HG02943 (cell line): ENCODE measurements around the gene COG5.
"Not testable (repeated sequence)": the region's sequence is repeated elsewhere in the genome, so short reads cannot be mapped to it uniquely, and the experiment has no call there.

Source experiments
- ATAC-seq: cut with Tn5 transposase; IDR thresholded peaks from one replicate; pipeline ENCODE4 v1.9.1; 2021; ENCODE audit warnings: mild to moderate bottlenecking, low read depth, moderate library complexity; ENCODE audit not compliant: unreplicated experiment

Gene COG5

DNA sequence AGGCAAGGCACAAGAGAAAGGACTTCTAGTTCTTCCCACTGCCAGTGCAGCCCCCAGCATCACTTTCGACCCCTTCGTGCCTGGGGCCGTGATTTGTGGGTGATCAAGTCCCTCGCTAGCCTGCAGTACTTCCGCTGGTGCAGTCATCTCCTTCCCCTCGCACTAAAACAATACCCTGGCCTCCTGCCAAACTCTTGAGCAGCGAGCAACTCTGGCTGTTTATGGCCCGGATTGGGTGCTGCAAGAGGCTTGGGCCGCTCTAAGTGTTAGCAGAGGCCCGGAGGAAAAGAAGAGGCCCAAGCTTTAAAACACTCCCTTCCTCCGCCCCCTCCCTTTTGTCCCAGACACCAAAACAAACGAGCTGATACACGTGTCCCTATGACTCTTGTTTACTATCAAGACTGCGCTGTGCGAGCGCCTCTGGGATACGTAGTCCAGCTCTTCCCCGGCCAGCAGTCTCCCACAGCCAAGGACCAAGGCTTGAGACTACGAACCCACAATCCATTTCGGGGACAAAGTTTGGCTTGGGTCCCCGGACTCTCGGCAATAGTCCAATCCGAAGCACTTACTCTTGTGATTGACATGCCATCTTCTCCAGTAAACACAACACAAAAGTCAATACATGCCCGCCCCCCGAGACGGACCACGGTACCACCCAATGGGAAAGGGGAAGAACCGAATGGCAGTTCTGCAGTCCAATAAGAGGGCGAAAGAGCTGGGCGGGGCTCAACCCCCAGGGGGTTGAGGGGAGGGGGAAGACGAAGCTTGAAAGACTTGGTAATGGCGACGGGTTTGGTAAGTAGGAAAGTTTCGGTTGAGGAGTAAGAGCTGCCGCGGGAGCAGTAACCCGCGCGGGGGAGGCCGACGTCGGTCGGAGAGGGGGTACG, 395.2 kb downstream of the COG5 start, which contains the start of gene HBP1:
TSS of gene HBP1 (plus strand) at position 771 of the 887 bp plus-strand sequence. CDS start 10,891 bp downstream, outside the sequence.
- ATAC-seq: peak; percentile 89

DNA sequence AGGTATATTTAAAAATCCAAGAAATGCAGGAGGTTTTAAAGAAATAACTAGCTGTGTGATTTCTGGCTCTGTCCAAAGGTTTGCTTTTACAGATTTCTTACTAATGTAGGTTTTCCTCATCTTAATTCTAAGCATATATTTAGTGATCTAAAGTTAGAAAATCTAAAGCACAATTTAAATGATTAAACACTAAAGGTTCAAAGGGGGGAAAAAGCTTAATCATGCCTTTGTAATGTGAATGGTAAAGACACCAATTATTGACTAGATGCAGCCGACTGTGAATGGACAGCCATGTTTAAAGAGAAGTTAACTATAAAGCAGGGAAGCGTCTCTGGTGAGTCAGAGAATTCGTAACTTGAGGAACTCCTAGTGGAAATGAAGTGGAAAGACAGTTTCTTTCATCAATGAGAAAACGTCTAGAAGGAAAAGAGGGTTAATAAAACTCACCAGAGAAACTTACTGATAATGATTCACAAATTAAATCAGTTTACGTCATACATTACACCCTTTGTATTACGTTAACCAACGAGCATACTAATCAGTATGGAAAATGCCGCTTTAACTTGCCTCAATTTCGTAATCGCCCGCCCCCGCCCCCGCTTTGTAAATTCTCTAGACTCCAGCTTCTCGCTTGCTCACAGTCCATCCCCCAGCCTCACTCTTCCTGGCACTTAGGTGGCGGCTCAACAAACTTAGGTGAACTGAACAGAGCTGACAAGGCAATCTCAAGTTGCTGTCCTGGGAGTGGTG, 396.1 kb downstream of the COG5 start:
- no peak for ATAC-seq

DNA sequence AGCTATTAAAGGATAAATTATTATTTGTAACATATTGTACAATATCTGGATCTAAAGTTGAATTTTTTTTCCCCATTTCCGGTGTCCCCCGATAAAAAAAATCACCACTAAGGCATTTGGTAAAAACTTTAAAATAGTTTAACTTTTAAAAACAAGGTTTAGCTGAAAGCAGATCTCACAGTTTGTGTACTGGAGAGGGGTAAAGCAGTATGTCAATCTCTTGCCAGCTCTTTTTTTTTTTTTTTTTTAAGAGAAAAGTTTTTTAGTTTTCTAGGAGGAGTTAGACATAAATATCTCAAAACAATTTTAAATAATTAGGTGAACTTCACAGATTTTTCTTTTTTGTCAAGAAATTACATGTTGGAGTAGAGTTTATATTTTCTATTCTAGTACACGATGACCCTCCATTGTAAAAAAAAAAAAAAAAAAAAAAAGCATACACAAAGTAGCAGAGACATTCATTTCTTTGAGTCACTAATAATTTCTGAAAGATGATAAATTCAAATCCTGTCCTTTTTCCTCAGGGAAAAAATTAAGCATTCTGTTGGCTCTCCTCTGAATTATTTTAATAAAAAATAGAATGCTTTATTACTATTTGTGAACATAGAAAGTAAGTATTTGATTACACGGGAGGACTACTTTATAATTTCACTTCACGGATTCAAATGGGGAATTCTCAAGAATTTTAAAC, 396.8 kb downstream of the COG5 start:
- ATAC-seq: no peak

DNA sequence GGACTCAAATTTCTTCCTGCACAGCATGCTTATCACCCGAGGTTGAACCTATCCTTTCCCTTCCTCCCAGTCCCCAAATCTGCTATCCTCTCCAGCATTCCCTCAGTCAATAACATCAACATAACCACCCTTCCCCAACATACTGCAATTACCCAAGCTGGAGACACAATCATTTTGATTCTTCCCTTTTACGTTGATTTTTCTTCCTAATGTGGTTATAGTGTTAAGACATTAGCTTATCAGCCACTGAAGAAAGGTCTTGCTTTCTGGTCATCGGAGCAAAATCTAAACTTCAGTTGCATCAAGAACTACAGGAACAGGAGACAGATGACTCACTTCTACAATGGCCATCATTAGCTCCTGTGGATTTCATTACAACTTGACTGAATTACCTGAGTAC, 398.4 kb downstream of the COG5 start:
- ATAC-seq: no peak

DNA sequence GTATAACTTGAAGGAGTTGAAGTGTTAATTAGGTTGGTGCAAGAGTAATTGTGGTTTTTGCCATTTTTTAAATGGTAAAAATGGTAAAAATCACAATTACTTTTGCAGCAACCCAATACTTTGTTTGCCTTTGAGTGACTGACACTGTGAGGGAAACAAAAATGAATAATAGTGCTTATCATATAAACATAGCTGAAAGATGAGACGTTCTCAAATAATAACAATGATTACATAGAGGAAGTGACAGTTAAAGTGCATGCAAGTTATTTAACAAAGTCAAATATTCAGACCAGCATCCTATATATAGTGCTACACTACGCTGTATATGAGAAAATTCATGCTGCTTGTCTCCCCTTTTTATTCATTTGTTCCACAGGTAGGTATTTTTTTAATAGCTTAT, 399.6 kb downstream of the COG5 start:
- no peak for ATAC-seq

DNA sequence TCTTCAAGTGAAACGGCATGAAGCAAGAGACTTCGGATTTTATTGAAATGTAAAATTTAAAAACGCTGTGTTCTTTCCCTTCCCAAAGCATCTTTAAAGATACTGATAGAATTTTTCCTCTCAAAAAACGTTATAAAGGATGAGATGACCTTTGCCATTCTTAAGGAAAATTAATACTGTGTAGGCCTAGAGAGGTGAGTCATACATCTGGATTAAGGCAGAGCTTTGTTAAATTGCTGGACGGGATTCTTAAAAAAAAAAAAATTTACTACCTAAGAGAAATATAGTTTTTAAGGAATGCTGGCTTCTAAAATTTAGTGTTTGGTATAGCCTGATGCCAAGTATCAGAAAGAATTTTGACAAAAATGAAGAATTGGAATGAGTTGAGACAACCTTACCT, 401.2 kb downstream of the COG5 start:
- ATAC-seq: no peak

DNA sequence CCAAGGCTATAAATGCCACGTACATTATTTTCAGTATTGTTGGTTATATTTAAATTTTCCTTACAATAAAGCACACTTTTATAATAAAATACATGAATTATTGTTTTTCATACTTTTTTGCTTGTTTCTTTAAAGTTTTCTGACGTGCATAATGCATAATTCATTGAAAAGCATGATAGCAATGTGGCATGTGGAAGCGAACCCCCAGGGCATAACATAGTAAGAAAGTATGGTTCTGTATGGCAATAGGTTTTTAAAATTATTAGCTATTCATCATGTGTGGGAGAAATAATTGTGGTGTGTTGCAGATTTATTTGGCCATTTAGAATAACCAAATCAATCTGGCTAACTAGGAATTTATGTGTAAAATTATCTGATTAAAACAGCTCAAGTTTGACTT, 402.3 kb downstream of the COG5 start:
- ATAC-seq: no peak

DNA sequence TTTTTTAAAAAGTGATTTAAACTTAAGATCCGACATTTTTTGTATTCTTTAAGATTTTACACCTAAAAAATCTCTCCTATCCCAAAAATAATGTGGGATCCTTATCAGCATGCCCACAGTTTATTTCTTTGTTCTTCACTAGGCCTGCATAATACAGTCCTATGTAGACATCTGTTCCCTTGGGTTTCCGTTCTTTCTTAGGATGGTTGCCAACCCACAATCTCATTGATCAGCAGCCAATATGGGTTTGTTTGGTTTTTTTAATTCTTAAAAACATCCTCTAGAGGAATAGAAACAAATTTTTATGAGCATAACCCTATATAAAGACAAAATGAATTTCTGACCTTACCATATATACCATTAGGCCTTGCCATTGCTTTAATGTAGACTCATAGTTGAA, 403.3 kb downstream of the COG5 start:
- ATAC-seq: no peak

DNA sequence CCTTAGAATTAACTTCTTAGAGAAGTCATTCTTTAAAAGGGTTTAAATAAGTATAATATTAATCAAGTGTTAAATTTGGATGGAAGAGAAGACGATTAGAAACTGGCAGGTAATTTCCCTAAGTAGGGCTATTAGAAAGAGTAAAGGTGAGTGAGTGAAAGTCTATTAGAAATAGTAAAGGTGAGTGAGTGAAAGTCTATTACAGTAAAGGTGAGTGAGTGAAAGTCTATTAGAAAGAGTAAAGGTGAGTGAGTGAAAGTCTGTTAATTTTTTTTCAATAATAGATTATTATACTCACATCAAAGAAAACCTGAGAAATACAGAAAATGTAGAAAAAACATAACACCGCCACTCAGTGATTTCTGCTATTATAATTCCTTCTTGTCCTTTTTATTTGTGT, 405.7 kb downstream of the COG5 start:
- ATAC-seq: no peak

DNA sequence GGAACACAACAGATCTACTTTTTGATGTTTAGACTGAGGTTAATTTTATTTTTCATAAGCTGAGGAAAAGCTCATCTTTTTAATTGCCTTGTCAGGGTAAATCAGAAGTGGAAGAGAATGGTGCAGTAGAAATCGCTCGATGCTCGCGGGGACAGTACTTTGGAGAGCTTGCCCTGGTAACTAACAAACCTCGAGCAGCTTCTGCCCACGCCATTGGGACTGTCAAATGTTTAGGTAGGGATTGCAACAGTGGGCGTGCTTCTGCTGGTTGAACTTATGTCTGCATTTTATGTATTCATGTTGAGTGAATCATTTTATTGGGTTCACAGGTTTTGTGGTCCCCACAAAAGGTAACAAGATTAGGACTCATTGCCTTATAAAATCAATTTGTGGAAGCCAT, 406.6 kb downstream of the COG5 start:
- no peak for ATAC-seq

DNA sequence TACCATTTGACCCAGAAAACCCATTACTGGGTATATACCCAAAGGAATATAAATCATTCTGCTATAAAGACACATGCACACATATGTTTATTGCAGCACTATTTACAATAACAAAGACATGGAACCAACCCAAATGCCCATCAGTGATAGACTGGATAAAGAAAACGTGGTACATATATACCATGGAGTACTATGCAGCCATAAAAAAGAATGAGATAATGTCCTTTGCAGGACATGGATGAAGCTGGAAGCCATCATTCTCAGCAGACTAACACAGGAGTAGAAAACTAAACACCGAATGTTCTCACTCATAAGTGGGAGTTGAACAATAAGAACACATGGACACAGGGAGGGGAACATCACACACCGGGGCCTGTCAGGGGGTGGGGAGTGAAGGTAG, 408.0 kb downstream of the COG5 start:
- ATAC-seq: not testable (repeated sequence)

DNA sequence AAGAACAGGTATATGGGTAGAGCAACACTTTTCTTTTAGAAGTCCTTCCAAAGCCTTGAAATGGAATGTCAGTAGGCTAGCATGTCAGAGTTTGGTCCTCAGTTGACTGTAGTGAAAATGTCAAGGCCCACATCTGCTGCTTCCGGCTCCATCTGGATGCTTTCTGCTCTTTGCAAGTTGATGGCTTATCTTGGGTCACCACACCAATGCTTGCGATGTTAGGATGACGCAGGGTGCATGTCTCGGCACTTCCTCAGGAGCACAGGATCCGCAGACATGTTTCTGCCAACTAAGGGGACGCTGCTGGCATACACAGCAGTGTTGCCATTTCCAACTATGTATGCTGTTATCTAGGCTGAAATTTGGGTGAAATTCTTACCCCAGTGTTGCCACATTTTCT, 408.9 kb downstream of the COG5 start:
- ATAC-seq: no peak

DNA sequence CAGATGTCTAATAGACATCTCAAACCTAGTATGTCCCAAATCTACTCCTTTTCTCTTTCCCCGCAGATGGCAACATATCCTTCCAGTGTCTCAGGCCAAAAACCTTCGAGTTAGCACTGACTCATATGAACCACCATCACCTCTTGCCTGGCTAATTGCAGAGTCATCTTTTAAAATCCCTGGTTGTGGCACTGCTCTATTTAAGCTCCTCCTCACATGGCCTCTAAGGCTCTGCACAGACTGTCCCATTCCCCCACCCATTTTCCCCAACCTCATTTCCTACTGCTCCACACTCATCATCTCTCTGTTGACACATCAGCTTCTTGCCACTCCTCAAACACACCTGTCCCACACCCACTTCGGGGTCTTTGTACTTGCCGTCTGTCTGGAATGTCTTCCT, 411.7 kb downstream of the COG5 start:
- no peak for ATAC-seq
